Measurements from ENCODE around the gene PPP3CA.

PPP3CA gene

DNA sequence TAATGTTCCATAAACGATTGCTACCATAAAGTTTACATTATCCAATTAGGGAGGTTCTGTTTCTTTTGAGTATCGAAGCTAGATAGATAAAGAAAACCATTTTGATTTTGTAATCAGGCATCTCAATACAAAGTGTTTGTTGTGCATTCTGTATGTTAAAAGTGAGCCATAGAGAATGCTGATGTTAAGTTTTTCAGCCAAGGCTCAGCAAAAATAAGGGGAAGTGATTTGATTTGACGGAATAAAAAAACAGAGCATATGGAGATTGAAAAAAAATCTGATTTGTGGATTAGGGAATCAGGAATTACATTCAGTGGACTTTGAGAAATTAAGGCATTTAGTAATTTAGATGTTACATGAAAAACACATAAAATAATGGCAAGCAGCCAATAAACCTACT is 314.8 kb downstream of the PPP3CA start:
- H3K18ac ChIP-seq (ENCODE audit: low read length): no peak overlapping the region
- H2BK120ac ChIP-seq (ENCODE audit: low read depth, low read length): no peak overlapping the region
- no peak overlapping the region for H2BK15ac ChIP-seq (replicated peaks; ENCODE audit: low read depth)
- no peaks in the 10 kb centered on the region for H3K79me1 ChIP-seq (ENCODE audit: low read length)
- H3K9ac ChIP-seq (ENCODE audit: low read length): no peak overlapping the region
- H4K5ac ChIP-seq (ENCODE audit: low read length): no peak overlapping the region
- no peak overlapping the region for H3K4ac ChIP-seq (ENCODE audit: low read depth, low read length)
- no peak overlapping the region for H3K4me3 ChIP-seq (ENCODE audit: low read length)
- 100% methylated on average over 1 of the region's 3 CpGs for WGBS (ENCODE audit: extremely low coverage, insufficient coverage, low lambda C conversion rate)
- H3K27ac ChIP-seq (ENCODE audit: low read depth, low read length): no peak overlapping the region
- H4K8ac ChIP-seq (ENCODE audit: low read depth, low read length): no peak overlapping the region
- H3K4me1 ChIP-seq (ENCODE audit: control insufficient read depth, low read depth, low read length): peaks cover 3% of the 10 kb centered on the region
- H2AK5ac ChIP-seq (ENCODE audit: low read length): no peak overlapping the region
- no peak overlapping the region for H3K23ac ChIP-seq (ENCODE audit: low read length)
- H3K4me2 ChIP-seq (ENCODE audit: low read length): no peak overlapping the region
- no peaks in the 10 kb centered on the region for H3K27me3 ChIP-seq (ENCODE audit: insufficient read depth, low read length, poor library complexity)
- no peak overlapping the region for H2BK5ac ChIP-seq (ENCODE audit: low read length)
- no peaks in the 10 kb centered on the region for H3K79me2 ChIP-seq (ENCODE audit: control insufficient read depth, insufficient read depth, low read length)
- H3K36me3 ChIP-seq (ENCODE audit: control insufficient read depth, insufficient read depth, low read length): no peaks in the 10 kb centered on the region
- no peak for DNase-seq
- no peak overlapping the region for H3K56ac ChIP-seq (ENCODE audit: low read length)

GRCh38 chr4:101031971-101032370 is 315.4 kb downstream of the PPP3CA start:
- Histone ChIP-seq H3K27me3 (ENCODE audit: insufficient read depth, low read length, poor library complexity) (no peaks in the 10 kb centered on the region), H3K4me2 (ENCODE audit: low read length) (peak overlapping the region; percentile 1), H3K79me1 (ENCODE audit: low read length) (no peaks in the 10 kb centered on the region), H2BK120ac (ENCODE audit: low read depth, low read length) (no peak overlapping the region), H3K23ac (ENCODE audit: low read length) (no peak overlapping the region), H3K27ac (ENCODE audit: low read depth, low read length) (no peak overlapping the region), H4K8ac (ENCODE audit: low read depth, low read length) (no peak overlapping the region), H3K36me3 (ENCODE audit: control insufficient read depth, insufficient read depth, low read length) (no peaks in the 10 kb centered on the region), H4K5ac (ENCODE audit: low read length) (no peak overlapping the region), H3K4me3 (ENCODE audit: low read length) (no peak overlapping the region), H3K4ac (ENCODE audit: low read depth, low read length) (no peak overlapping the region), H3K9ac (ENCODE audit: low read length) (no peak overlapping the region), H3K56ac (ENCODE audit: low read length) (peak overlapping the region; percentile 1), H3K79me2 (ENCODE audit: control insufficient read depth, insufficient read depth, low read length) (no peaks in the 10 kb centered on the region), H2BK15ac (replicated peaks; ENCODE audit: low read depth) (no peak overlapping the region), H3K4me1 (ENCODE audit: control insufficient read depth, low read depth, low read length) (peaks cover 3% of the 10 kb centered on the region), H3K18ac (ENCODE audit: low read length) (no peak overlapping the region), H2AK5ac (ENCODE audit: low read length) (no peak overlapping the region), H2BK5ac (ENCODE audit: low read length) (no peak overlapping the region)
- WGBS (ENCODE audit: extremely low coverage, insufficient coverage, low lambda C conversion rate): no CpG with 5 or more reads among the region's 5 CpGs
- peak; percentile 65 for DNase-seq

DNA sequence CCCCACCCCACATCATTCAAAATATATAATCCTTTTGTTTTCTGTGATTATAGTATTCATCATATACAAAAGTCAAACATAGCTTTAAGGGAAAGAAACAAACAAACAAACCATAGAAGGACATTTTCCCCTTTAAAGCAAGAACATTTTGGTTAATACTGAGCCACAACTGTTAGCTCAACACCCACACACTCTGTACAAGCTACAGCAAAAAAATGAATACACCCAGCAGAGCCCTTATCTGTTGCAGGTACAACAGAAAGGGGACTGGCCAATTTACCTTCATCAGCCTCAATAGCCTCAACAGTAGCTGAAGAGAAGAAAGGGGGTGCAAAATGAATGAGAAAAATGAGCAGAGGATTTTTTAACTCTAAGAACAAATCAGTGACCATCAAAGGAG is 318.4 kb downstream of the PPP3CA start:
- no peak overlapping the region for H3K4me3 ChIP-seq (ENCODE audit: low read length)
- H3K27ac ChIP-seq (ENCODE audit: low read depth, low read length): no peak overlapping the region
- no peaks in the 10 kb centered on the region for H3K36me3 ChIP-seq (ENCODE audit: control insufficient read depth, insufficient read depth, low read length)
- H2BK15ac ChIP-seq (replicated peaks; ENCODE audit: low read depth): peak overlapping the region; percentile 98
- H3K18ac ChIP-seq (ENCODE audit: low read length): peak overlapping the region; percentile 68
- H3K79me1 ChIP-seq (ENCODE audit: low read length): no peaks in the 10 kb centered on the region
- H2AK5ac ChIP-seq (ENCODE audit: low read length): no peak overlapping the region
- no peak overlapping the region for H3K9ac ChIP-seq (ENCODE audit: low read length)
- no peaks in the 10 kb centered on the region for H3K27me3 ChIP-seq (ENCODE audit: insufficient read depth, low read length, poor library complexity)
- no peak overlapping the region for H4K5ac ChIP-seq (ENCODE audit: low read length)
- H3K4me2 ChIP-seq (ENCODE audit: low read length): no peak overlapping the region
- H3K4me1 ChIP-seq (ENCODE audit: control insufficient read depth, low read depth, low read length): peaks cover 3% of the 10 kb centered on the region
- no peak overlapping the region for H3K4ac ChIP-seq (ENCODE audit: low read depth, low read length)
- H2BK5ac ChIP-seq (ENCODE audit: low read length): no peak overlapping the region
- no peak for DNase-seq
- H3K23ac ChIP-seq (ENCODE audit: low read length): no peak overlapping the region
- H2BK120ac ChIP-seq (ENCODE audit: low read depth, low read length): no peak overlapping the region
- H3K79me2 ChIP-seq (ENCODE audit: control insufficient read depth, insufficient read depth, low read length): no peaks in the 10 kb centered on the region
- H3K56ac ChIP-seq (ENCODE audit: low read length): no peak overlapping the region
- no peak overlapping the region for H4K8ac ChIP-seq (ENCODE audit: low read depth, low read length)

GRCh38 chr4:101027721-101028120 is 319.6 kb downstream of the PPP3CA start:
- Histone ChIP-seq H3K79me2 (ENCODE audit: control insufficient read depth, insufficient read depth, low read length) (no peaks in the 10 kb centered on the region), H3K27me3 (ENCODE audit: insufficient read depth, low read length, poor library complexity) (no peaks in the 10 kb centered on the region), H3K36me3 (ENCODE audit: control insufficient read depth, insufficient read depth, low read length) (no peaks in the 10 kb centered on the region), H3K9ac (ENCODE audit: low read length) (no peak overlapping the region), H3K27ac (ENCODE audit: low read depth, low read length) (no peak overlapping the region), H3K18ac (ENCODE audit: low read length) (no peak overlapping the region), H3K4me2 (ENCODE audit: low read length) (no peak overlapping the region), H2BK15ac (replicated peaks; ENCODE audit: low read depth) (no peak overlapping the region), H3K4me1 (ENCODE audit: control insufficient read depth, low read depth, low read length) (peaks cover 3% of the 10 kb centered on the region), H3K56ac (ENCODE audit: low read length) (no peak overlapping the region), H3K4ac (ENCODE audit: low read depth, low read length) (no peak overlapping the region), H3K4me3 (ENCODE audit: low read length) (no peak overlapping the region), H2AK5ac (ENCODE audit: low read length) (no peak overlapping the region), H4K8ac (ENCODE audit: low read depth, low read length) (no peak overlapping the region), H2BK120ac (ENCODE audit: low read depth, low read length) (no peak overlapping the region), H3K79me1 (ENCODE audit: low read length) (no peaks in the 10 kb centered on the region), H4K5ac (ENCODE audit: low read length) (no peak overlapping the region), H3K23ac (ENCODE audit: low read length) (no peak overlapping the region), H2BK5ac (ENCODE audit: low read length) (no peak overlapping the region)
- DNase-seq: no peak

- Histone ChIP-seq H3K36me3 (ENCODE audit: control insufficient read depth, insufficient read depth, low read length) (no peaks in the 10 kb centered on the region), H3K56ac (ENCODE audit: low read length) (no peak overlapping the region), H3K18ac (ENCODE audit: low read length) (no peak overlapping the region), H3K4me1 (ENCODE audit: control insufficient read depth, low read depth, low read length) (peaks cover 9% of the 10 kb centered on the region), H3K27ac (ENCODE audit: low read depth, low read length) (no peak overlapping the region), H3K9ac (ENCODE audit: low read length) (no peak overlapping the region), H2BK5ac (ENCODE audit: low read length) (no peak overlapping the region), H2BK120ac (ENCODE audit: low read depth, low read length) (no peak overlapping the region), H3K27me3 (ENCODE audit: insufficient read depth, low read length, poor library complexity) (no peaks in the 10 kb centered on the region), H3K79me2 (ENCODE audit: control insufficient read depth, insufficient read depth, low read length) (no peaks in the 10 kb centered on the region), H2AK5ac (ENCODE audit: low read length) (no peak overlapping the region), H3K79me1 (ENCODE audit: low read length) (no peaks in the 10 kb centered on the region), H4K8ac (ENCODE audit: low read depth, low read length) (no peak overlapping the region), H3K4me2 (ENCODE audit: low read length) (no peak overlapping the region), H3K4me3 (ENCODE audit: low read length) (no peak overlapping the region), H3K23ac (ENCODE audit: low read length) (no peak overlapping the region), H4K5ac (ENCODE audit: low read length) (no peak overlapping the region), H3K4ac (ENCODE audit: low read depth, low read length) (no peak overlapping the region), H2BK15ac (replicated peaks; ENCODE audit: low read depth) (no peak overlapping the region)
- WGBS (ENCODE audit: extremely low coverage, insufficient coverage, low lambda C conversion rate): no CpG with 5 or more reads among the region's 8 CpGs
- DNase-seq: no peak
Observed at GRCh38 chr4:101025755-101026154, 321.6 kb downstream of the PPP3CA start.

GRCh38 chr4:101022151-101023024 is 324.9 kb downstream of the PPP3CA start:
- Histone ChIP-seq H3K4me3 (ENCODE audit: low read length) (no peak overlapping the region), H3K79me1 (ENCODE audit: low read length) (no peaks in the 10 kb centered on the region), H3K56ac (ENCODE audit: low read length) (no peak overlapping the region), H3K9ac (ENCODE audit: low read length) (no peak overlapping the region), H3K4ac (ENCODE audit: low read depth, low read length) (no peak overlapping the region), H3K4me2 (ENCODE audit: low read length) (no peak overlapping the region), H2BK5ac (ENCODE audit: low read length) (no peak overlapping the region), H3K36me3 (ENCODE audit: control insufficient read depth, insufficient read depth, low read length) (no peaks in the 10 kb centered on the region), H3K18ac (ENCODE audit: low read length) (peak overlapping the region; percentile 44), H3K4me1 (ENCODE audit: control insufficient read depth, low read depth, low read length) (peaks cover 13% of the 10 kb centered on the region), H2AK5ac (ENCODE audit: low read length) (no peak overlapping the region), H2BK120ac (ENCODE audit: low read depth, low read length) (no peak overlapping the region), H4K8ac (ENCODE audit: low read depth, low read length) (no peak overlapping the region), H2BK15ac (replicated peaks; ENCODE audit: low read depth) (no peak overlapping the region), H3K27me3 (ENCODE audit: insufficient read depth, low read length, poor library complexity) (no peaks in the 10 kb centered on the region), H4K5ac (ENCODE audit: low read length) (no peak overlapping the region), H3K27ac (ENCODE audit: low read depth, low read length) (peak overlapping the region; percentile 25), H3K79me2 (ENCODE audit: control insufficient read depth, insufficient read depth, low read length) (no peaks in the 10 kb centered on the region), H3K23ac (ENCODE audit: low read length) (no peak overlapping the region)
- WGBS (ENCODE audit: extremely low coverage, insufficient coverage, low lambda C conversion rate): no CpG with 5 or more reads among the region's 8 CpGs
- no peak for DNase-seq
